ENCODE results near the gene PAX5.

Gene PAX5

GRCh38 chr9:37042421-37042820, 8.4 kb upstream of the PAX5 start:
- no peak for TF ChIP-seq CTCF (IDR thresholded peaks at IDR 0.05; ENCODE audit: extremely low read depth, missing control alignments)
- no peak for DNase-seq (ENCODE audit: low spot score)

- no peak for DNase-seq (ENCODE audit: low spot score)
- TF ChIP-seq CTCF (IDR thresholded peaks at IDR 0.05; ENCODE audit: extremely low read depth, missing control alignments): no peak
Measured at GRCh38 chr9:37040508-37041127, 6.5 kb upstream of the PAX5 start.

GRCh38 chr9:37038943-37039464, 4.9 kb upstream of the PAX5 start:
- DNase-seq (ENCODE audit: low spot score): no peak
- no peak for TF ChIP-seq CTCF (IDR thresholded peaks at IDR 0.05; ENCODE audit: extremely low read depth, missing control alignments)

- TF ChIP-seq CTCF (IDR thresholded peaks at IDR 0.05; ENCODE audit: extremely low read depth, missing control alignments): no peak
Measured at GRCh38 chr9:37038302-37038942, 4.4 kb upstream of the PAX5 start.

GRCh38 chr9:37037503-37038301, 3.6 kb upstream of the PAX5 start:
- peak; percentile 65 for DNase-seq (ENCODE audit: low spot score)
- no peak for TF ChIP-seq CTCF (IDR thresholded peaks at IDR 0.05; ENCODE audit: extremely low read depth, missing control alignments)

More at GRCh38 chr9:37038302-37038942, 4.4 kb upstream of the PAX5 start:
- DNase-seq (ENCODE audit: low spot score): no peak

GRCh38 chr9:37036776-37037502, 2.9 kb upstream of the PAX5 start:
- DNase-seq (ENCODE audit: low spot score): peak; percentile 61
- no peak for TF ChIP-seq CTCF (IDR thresholded peaks at IDR 0.05; ENCODE audit: extremely low read depth, missing control alignments)

All from GM20000 (cell line).